ENCODE data around the gene FAP.

DNA sequence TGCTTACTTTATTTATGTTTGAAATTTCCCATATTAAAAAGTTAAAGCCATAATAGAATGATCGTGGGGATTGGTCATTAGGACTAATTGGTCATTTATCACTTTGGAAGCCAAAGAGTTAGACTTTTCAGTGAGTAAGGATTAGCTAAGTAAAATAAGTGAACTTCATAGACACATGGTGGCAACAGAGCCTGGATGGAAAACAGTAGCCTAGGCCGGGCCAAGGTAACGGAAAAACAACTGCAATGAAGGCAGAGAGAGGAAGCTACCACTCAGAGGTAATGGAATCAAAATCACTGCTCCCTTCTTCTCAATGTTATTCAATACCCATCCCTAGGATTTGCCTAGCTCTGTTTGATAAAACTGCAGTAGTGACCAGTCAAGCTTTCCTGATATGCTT is 87.1 kb downstream of the FAP start:
- TF ChIP-seq SUZ12 (IDR thresholded peaks at IDR 0.05; ENCODE audit: low read length) (no peak), EZH2 (IDR thresholded peaks at IDR 0.05; ENCODE audit: low read depth, low read length, severe bottlenecking) (no peak), TEAD4 (IDR thresholded peaks at IDR 0.05; ENCODE audit: low read depth, low read length) (no peak), POLR2AphosphoS5 (IDR thresholded peaks at IDR 0.05; ENCODE audit: low read depth, low read length) (no peak), YY1 (IDR thresholded peaks at IDR 0.05; ENCODE audit: low read depth, low read length) (no peak), POLR2A (IDR thresholded peaks at IDR 0.05; ENCODE audit: control extremely low read depth in 1 of 2, low read depth in 2 of 2, low read length in 2 of 2) (no peak), MAFK (IDR thresholded peaks at IDR 0.05; ENCODE audit: low read depth, low read length) (no peak)
- TF ChIP-seq, protein P1, sequence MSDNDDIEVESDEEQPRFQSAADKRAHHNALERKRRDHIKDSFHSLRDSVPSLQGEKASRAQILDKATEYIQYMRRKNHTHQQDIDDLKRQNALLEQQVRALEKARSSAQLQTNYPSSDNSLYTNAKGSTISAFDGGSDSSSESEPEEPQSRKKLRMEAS (IDR thresholded peaks at IDR 0.05), result no peak
- TF ChIP-seq, protein P2, sequence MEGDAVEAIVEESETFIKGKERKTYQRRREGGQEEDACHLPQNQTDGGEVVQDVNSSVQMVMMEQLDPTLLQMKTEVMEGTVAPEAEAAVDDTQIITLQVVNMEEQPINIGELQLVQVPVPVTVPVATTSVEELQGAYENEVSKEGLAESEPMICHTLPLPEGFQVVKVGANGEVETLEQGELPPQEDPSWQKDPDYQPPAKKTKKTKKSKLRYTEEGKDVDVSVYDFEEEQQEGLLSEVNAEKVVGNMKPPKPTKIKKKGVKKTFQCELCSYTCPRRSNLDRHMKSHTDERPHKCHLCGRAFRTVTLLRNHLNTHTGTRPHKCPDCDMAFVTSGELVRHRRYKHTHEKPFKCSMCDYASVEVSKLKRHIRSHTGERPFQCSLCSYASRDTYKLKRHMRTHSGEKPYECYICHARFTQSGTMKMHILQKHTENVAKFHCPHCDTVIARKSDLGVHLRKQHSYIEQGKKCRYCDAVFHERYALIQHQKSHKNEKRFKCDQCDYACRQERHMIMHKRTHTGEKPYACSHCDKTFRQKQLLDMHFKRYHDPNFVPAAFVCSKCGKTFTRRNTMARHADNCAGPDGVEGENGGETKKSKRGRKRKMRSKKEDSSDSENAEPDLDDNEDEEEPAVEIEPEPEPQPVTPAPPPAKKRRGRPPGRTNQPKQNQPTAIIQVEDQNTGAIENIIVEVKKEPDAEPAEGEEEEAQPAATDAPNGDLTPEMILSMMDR (IDR thresholded peaks at IDR 0.05; ENCODE audit: control extremely low read depth in 1 of 3, insufficient read depth in 1 of 3, low read depth in 1 of 3, low read length in 3 of 3), result no peak

All from H1 (cell line).